ENCODE data around the gene NOS2.

- TF ChIP-seq EP300 (IDR thresholded peaks at IDR 0.05) (no peak), CTCF (IDR thresholded peaks at IDR 0.05) (no peak), POLR2A (IDR thresholded peaks at IDR 0.05) (no peak)
These were observed 78.5 kb downstream of the NOS2 start for GRCh38 chr17:27721797-27722196.

All from ovary (tissue), 3 donors.